ENCODE results near the gene MROH9.

Gene MROH9

DNA sequence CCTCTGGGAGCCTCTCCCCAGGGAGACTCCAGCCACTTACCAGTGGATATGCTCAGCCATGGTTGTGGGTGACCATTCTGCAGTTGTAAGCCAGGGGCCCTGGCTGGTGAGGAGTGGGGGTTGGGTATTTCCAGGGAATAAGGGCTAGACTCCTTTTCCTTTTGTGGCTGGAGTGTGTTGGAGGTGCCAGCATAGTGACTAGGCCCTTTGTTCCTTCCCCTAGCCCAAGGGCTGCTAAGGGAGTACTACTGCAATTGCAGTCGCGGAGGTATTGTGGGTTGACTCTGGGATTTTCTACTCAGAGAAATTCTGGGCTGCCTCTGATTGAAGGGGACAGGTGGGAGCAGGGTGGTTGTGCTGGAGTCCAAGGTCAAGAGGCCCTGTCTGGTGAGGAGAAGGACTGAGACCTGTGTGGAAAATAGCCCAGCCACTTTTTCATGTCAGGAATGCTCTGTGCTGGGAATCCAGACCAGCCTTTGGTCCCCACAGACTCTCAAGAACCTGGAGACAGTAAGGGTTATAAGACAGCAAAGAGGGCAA is 43.1 kb downstream of the MROH9 start:
- no peak for DNase-seq

DNA sequence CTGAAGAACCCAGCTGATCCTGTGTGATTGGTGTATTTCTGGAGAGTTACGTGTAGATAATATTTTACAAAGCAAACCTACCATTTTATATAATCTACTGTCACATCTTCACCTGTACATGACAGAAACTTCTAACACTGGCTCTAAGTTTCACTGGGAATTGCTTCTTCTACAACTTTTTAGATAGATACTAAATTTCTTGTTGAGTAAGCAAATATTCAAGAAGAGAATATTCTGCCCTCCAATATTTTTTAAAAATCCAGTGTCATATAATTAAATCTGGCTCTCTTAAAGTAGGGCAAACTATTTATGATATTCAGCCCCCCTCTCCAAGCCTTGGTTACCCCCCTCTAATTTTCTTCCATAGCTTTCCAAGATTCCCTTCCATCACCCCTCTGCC is 50.1 kb downstream of the MROH9 start:
- DNase-seq = no peak

DNA sequence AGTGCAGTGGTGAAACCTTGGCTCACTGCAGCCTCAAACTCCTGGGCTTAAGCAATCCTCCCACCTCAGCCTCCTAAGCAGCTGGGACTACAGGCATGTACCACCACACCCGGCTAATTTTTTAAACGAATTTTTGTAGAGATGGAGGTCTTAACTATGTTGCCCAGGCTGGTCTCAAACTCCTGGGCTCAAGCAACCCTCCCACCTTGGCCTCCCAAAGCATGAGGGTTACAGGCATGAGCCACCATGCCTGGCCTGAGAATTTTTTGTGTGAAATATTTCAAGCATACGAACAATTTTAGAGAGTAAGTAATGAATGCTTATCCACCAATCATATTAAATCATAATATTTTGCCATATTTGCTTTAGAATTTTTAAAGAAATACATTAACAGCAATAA is 51.6 kb downstream of the MROH9 start:
- no peak for DNase-seq

DNA sequence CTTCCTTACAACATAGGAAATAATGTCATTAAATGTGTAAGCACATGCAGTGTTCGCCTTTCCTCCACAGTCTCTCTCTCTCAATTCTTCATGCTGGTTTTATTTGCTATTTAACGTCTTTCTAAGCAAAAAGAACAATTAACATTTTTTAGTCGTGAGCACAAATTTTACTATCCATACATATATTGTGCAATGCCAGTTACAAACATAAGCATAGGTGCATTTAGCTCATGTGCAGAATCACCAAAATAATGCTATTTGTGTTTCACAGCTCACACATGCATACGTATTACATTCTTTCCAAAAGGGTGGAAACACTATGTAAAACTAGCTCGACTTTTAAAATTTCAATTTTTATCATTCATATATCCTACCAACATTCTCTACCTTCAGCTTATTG is 52.1 kb downstream of the MROH9 start:
- no peak for DNase-seq

DNA sequence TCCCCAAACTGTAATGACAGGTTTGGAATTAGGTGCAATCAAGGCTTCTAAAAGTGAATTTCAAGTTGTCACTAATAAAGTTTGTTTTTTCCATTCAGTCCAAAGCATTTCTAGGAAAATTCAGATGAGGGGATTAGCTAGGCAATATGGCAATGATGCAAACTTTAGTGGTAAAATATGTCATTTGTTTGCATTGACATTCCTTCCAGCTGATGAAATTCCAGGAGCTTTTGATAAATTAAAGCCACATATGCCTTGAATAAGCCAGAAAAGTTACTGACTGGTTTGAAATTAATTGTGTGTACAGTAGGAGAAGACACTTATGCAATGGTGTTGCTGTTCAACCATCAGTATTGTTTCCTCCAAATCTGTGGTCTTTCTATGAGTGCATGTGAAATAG is 57.8 kb downstream of the MROH9 start:
- no peak for DNase-seq

DNA sequence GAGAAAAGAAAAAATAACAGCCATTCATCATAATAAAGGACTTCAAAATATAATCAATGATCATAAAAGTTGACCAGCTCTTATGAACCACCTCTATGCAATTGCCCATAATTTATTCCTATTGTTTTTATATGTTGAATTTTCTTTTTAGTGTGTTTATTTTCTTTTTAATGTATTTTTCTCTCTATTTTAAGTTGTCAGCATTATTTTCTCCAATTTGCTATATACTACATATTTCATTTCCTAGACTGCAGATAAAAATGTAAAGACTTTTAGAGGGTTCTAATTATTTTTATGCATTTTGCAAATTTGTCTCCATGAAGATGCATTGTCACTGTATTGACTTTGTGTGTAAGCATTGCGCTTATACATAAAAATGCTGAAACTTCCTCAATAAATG is 58.4 kb downstream of the MROH9 start:
- DNase-seq = no peak

DNA sequence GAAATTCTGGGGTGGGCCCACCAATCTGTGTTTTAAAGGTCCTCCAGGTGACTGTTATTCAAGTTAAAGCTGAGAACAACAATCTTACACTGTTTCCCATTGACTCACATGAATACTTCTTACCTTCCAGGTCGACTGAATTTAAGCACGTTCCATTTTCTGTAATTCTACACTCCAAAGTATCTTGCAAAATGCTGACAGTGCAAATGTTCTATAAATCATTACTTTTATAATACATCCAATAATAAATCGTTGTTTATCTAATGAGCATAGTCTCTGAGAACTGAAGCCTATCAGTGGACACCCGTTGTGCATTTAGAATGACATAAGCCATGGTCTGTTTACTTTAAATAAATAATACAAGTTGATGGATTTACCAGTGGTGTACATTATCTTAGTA is 79.5 kb downstream of the MROH9 start:
- no peak for DNase-seq

DNA sequence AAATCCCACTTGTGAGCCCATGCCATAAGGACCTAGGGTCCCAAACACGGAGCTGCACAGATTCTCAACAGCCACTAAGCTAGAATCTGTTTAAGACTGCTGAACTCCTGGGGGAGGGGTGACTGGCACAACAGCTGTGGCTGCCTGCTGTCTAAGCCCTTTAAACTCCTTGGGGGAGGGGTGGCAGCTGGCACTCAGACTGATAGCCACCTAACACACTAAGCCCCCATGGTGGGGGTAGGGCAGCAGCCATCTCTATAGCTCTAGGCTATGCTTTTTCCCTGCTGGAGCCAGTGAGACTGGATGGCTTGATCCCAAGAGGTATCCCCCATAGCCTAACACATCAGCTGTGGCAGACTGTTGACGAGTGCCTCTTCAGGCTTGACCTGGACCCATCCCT is 82.1 kb downstream of the MROH9 start:
- no peak for DNase-seq

DNA sequence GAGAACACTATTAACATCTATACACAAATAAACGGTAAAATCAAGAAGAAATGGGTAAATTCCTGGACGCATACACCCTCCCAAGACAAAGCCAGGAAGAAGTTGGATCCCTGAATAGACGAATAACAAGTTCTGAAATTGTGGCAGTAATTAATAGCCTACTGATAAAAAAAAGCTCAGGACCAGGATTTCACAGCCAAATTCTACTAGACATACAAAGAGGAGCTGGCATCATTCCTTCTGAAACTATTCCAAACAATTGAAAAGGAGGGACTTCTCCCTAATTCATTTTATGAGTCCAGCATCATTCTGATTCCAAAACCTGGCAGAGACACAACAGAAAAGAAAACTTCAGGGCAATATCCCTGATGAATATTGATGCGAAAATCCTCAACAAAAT is 84.6 kb downstream of the MROH9 start:
- no peak for DNase-seq

DNA sequence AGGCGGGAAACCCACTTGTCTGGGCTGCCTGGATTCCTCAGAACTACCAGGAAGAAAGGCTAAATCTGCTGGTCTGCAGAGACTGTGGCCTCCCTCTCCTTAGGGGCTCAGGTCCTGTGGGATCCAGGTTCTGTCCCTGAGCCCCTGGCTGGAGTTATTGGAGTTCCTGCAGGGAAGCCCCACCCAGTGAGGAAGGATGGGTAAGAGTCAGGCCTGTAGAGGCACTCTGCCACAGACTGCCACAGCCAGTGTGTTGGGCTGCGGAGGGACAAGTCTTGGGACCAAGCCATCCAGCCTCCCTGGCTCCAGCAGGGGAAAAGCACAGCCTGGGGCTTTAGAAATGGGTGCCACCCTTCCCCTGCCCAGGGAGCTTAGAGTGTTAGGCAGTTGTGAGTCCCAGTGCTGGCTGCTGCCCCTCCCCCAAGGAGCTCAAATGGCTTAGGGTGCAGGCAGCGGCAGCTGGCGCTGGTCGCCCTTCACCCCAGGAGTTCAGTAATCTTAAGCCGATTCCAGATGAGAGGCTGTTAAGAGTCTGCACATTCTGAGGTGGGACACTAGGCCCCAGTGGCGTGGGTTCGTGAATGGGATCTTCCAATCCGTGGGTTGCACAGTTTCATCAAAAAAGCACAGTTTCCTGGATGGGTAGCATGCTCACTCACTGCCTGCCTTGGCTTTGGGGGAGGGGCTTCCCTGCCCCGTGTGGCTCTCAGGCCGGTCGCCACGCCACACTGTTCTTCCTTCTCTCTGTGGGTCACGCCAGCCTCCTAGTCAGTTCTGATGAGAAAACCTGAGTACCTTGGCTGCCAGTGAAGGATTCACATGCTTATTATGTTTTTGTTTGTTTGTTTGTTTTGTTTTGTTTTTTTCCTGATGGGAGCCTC is 97.7 kb downstream of the MROH9 start:
- no peak for DNase-seq

DNA sequence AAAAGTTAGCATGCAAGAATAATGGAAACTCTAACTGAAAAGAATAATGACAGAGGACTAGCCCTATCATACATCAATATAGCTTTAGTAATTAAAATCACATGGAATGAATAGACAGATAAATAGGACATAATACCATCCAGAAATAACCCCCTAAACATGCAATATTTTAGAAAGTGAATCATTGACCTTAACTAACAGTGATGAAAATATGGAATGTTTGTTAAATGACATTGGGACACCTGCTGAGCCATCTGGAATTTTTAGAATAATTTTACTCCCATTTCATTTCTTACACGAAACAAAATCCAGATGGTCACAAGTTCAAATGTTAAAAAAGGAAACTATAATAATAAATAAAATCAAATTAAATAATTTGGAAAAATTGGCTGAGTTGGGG is 102.3 kb downstream of the MROH9 start:
- DNase-seq = no peak

DNA sequence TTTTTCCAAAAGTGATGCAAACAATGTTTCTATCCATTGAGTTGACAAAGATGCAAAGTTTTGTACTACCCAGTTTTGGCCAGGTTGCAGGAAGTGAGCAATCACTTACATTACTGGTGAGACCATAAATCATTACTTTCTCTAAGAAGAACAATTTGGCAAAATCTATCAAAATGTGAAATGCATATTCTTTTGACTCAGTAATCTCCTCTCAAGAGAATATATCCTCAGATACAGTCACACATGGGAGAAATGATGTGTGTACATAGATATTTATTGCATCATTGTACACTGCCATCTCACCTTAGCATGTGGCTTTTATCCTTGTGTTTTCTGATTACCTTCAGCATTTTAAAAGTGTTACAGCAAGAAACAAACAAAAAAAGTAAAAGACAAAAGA is 103.0 kb downstream of the MROH9 start:
- DNase-seq = no peak

DNA sequence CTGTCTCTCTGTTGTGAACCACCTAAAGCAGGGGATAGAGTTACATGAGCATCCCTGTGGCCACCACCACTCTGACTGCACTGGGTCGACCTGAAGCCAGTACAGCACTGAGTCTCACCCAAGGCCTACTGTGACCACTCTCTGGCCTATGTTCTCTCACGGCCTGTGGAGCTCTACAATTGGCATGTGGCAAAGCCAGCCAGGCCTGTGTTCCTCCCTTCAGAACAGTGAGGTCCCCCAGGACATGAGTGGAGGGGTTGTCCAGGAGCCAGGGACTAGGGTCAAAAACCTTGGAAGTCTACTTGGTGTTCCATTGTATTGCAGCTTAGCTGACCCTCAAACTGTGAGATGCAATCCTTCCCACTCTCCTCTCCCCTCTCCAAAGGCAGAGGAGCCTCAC is 112.7 kb downstream of the MROH9 start:
- no peak for DNase-seq

DNA sequence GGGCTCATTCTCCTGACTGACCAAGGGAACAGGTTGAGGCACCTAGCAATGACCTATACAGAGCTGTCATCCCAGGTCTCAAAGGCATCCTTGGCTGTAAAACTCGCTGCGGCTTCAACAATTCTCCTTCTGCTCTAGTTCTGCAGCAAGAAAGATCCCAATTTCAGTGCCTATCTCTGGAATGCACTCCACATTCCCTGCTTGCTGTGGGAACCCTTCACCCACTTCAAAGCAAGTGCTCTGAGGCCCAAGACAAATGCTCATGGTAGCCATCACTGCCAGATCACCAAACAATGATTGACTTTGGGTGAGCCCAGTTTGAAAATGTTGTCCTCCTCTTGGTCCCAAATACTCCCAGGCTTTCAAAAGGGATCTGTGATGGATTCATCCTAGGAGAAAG is 117.6 kb downstream of the MROH9 start:
- DNase-seq = no peak

DNA sequence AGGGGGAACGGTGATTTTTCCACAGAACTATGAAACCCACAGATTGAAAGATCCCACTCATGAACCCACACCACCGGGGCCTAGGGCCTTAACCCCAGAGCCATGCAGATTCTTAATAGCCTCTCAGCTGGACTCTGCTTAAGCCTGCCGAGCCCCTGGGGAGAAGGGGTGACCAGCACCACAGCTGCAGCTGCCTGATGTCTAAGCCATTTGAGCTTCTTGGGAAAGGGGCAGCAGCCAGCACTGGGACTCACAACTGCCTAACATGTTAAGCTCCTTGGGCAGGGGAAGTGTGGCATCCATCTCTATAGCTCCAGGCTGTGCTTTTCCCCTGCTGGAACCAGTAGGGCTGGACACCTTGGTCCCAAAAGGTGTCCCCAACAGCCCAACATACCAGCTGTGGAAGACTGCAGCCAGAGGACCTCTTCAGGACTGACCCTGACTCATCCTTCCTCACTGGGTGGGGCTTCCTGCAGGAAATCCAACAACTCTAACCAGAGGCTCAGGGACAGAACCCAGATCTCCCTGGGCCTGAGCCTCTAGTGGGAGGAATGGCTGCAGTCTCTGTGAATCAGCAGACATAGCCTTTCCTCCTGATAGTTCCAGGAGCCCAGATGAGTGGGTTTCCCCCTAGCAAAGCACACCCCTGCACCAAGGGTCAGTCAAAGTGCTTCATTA is 120.8 kb downstream of the MROH9 start:
- DNase-seq = no peak

DNA sequence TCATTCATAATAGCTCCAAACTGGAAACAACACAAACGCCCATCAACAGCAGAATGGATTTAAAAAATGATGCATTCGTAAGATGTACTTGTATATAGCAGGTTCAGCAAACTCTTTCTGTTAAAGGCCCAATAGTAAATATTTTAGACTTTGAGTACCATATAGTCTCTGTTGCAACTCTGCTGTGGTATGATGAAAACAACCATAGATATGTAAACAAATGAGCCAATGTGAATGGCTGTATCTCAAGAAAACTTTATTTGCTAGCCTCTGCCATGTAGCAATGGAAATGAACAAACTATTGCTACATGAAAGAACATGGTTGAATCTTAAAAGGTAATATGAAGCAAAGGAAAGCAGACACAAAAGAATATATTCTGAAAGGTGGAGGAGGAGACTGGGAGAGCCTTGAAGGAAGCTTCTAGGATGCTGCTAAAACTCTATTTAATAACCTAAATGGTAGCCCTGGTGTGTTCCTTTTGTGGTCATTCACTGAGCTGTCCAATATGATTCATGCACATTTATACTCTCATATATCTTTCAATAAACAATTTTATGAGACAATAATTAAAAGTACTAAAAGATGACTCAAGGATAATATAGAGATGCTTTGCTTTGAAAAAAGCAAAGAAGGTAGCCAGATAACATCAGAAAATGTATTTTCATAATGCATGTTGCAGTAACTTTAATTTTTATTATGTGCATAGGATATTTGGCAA is 126.2 kb downstream of the MROH9 start:
- DNase-seq = no peak

DNA sequence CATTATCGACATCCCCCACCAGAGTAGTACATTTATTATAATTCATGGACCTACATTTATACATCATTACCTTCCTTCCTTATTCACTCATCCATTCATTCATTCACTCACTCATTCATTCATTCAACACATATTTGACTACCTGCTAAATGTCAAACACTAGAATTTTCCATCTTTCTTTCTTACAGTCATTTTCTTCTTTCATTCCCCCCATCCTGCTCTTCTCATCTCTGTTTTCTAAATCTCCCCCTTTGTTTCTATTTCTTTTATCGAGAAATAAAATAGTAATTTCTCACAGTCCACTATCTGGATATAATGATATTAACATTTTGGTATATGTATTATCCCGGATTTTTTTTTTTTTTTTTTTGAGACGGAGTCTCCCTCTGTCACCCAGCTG is 127.6 kb downstream of the MROH9 start:
- no peak for DNase-seq

DNA sequence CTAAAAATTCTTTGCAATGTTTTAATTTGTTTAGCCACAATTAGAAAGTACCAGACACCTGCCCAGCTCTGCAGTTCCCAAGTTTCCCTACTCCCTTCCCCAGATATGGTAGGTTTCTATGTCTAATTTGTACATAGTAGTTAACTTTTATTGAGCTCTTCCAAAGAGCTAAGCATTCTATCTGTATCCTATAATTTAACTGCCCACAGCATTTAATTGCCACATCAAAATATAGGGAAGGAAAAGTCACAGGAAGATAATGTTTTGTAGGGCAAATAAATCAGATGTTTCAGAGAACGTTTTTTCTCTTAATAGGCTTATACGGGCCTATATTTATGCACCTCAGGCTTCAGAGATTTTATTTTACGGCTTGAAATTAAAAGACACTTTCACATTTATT is 139.7 kb downstream of the MROH9 start:
- DNase-seq = no peak

DNA sequence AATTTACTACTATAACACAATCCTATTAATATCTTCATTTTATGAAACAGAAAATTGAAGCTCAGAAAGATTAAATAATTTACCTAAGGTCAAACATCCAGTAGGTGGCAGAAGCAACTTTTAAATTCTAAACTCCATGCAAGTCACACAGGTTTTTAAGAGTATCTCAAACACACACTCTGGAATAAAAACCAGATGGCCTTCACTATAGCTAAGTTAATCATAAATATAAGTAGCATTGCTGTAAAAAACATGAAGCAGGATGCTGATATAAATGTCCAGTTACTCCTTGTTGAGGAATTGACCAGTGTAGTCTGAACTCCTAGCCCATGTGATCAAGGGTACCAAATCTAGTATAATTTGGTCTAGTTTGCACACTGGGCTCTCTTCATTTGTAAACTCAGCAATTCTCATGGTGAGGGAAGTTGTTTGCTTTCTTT is 146.0 kb downstream of the MROH9 start:
- DNase-seq = no peak

DNA sequence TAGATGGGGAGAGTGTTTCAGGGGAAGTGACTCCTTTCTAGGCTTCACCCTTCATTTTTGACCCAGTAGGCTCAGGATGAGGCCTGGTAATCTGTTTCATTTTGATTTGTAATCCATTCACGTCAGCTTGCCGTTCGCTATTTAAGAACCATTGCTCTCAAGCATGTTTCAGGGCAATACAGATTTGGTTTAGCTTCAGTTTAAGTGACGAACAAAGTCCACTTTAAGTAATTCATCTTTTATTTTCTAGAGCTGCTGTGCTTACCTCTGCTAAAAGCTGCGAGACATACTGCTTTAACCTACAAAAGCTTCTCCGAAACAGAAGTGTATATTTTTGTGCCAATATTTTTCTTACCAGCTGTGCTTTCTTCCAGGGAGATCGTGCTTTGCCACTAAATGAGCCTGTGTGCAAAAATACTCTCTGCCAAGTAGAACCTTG is 146.4 kb downstream of the MROH9 start:
- no peak for DNase-seq

DNA sequence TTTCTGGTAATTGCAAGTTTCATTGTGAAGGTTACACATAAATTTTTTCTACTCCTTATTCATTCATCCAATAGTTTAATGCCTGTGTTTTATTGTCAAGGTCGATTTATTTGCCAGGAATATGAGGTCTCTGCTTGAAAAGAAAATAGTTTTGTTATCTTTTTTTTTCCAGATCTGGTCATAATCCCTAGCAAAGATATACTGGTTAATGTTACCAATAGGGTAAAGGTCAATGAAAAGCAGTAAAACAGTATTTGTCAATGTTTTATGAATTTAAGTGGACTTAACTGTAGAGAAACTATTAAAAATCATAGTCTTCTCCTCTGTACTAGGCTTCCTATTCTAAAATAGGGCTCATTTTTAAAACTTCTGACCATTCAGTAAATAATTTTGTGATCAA is 147.3 kb downstream of the MROH9 start:
- DNase-seq = no peak

DNA sequence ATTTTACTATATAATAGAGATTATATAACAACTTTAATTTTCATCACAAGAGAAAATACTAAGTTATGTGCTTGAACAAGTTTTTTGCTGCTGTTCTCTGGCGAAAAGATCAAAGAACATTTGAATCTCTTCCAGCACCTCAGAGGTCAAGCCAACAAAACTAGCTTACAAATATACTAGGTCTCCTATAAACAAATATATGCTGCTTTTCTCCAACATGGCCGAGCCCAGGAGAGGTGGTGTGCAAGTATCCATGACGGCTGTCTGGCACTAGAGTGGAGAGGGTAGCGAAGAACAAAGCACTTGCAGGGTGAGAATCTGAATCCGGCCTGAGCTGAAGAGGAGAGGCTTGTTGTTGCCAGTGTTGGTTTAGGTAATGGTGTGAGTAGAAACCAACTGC is 147.9 kb downstream of the MROH9 start:
- no peak for DNase-seq

DNA sequence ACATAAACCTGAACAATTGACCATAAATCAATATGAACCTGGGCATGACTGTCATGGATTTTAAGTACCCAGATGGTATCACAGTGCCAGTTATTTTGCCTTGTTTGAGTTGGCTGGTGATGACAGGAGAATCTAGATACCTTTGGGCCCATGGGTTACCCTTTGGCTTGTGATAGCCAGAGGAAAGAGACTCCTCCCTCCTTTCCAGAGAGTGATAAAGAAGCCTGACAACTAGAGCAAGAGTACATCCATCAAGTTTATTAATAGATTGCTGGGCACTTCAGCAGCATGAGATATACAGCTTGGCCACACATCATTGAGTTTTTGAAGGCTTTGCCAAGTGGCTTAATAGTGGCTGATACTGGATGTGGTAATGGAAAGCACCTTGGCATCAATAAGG is 148.8 kb downstream of the MROH9 start:
- no peak for DNase-seq

DNA sequence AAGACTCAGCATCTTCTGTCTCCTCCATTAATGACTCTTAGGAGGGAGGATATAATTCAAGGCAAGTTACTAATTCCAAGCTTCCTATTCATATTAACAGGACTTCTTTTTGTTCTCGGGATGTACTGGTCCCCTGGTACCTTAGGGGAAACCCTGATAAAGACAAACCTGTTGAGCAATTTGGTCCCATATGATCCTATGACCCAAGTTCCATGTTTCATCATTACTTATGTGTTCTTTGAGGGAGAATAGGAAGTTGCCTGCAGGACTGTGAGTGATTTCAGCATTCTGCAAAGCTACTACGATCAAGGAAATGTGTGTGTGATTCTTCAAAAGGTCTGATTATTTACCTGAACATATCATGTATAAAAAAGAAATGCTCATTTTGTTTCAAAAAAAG is 149.5 kb downstream of the MROH9 start:
- DNase-seq = no peak
